Adrenal gland (tissue), 12 donors: ENCODE measurements around the gene ARHGEF25. TPM values are rescaled to one million over a fixed set of nuclear protein-coding genes. Genes with fewer than 3 reads are reported as not detected.
"Not testable (repeated sequence)": the region's sequence is repeated elsewhere in the genome, so short reads cannot be mapped to it uniquely, and the experiment has no call there.

Source experiments
- DNase-seq, 7 donors: peaks; one replicate each; pipeline ENCODE4 v3.0.0-alpha.2; 2019 to 2020
- H3K27ac ChIP-seq, 5 donors: fragments of 200-600 bp; sonication (generic) in 4 of 5; 1 replicate in 3 of 5; 2 replicates in 2 of 5; pipeline versions ENCODE4 v1.5.1 to v1.8.0; 2016 to 2020; ENCODE audit warnings: mild to moderate bottlenecking in 1 of 5
- H3K27me3 ChIP-seq: fragments of 200-600 bp; 2 replicates; pipeline ENCODE4 v1.8.0; 2021
- H3K36me3 ChIP-seq, 2 donors: fragments of 200-600 bp; replicated peaks in 1 of 2; 1 replicate in 1 of 2; 2 replicates in 1 of 2; pipeline versions ENCODE4 v1.5.1 to v1.8.0; 2018 to 2022
- H3K4me1 ChIP-seq, 2 donors: fragments of 200-600 bp; replicated peaks in 1 of 2; 1 replicate in 1 of 2; 2 replicates in 1 of 2; pipeline versions ENCODE4 v1.5.1 to v1.8.0; 2018 to 2021
- H3K4me3 ChIP-seq, 4 donors: fragments of 200-600 bp; sonication (generic) in 3 of 4; one replicate each; pipeline ENCODE4 v1.5.1; 2016 to 2018
- H3K9me3 ChIP-seq, 3 donors: fragments of 200-600 bp; sonication (generic) in 1 of 3; replicated peaks in 1 of 3; 1 replicate in 2 of 3; 2 replicates in 1 of 3; pipeline versions ENCODE4 v1.5.1 to v1.8.0; 2016 to 2021
- CTCF ChIP-seq, 6 experiments: fragments of 450-650 bp in 4 of 6; fragments of 200-600 bp in 2 of 6; sonication (generic) in 1 of 6; IDR thresholded peaks; 1 replicate in 5 of 6; 2 replicates in 1 of 6; pipeline versions ENCODE4 v1.5.1 to v1.8.0; 2016 to 2021; ENCODE audit warnings: antibody characterized with exemption in 6 of 6, mild to moderate bottlenecking in 2 of 6, moderate library complexity in 1 of 6
- POLR2A ChIP-seq, 2 donors: fragments of 450-650 bp; IDR thresholded peaks; one replicate each; pipeline ENCODE4 v1.6.1; 2017; ENCODE audit warnings: antibody characterized with exemption in 2 of 2, mild to moderate bottlenecking in 2 of 2, moderate library complexity in 1 of 2
- WGBS, 4 donors: extraction: QIAGEN DNeasy Blood & Tissue Kit in 2 of 4; methylation state at CpG; one replicate each; pipeline versions ENCODE4 v1.1.5 to v1.1.7; 2013 to 2017; 5-methylcytosine and 5-hydroxymethylcytosine counted together
- intact Hi-C, 2 donors: fragments of 100-400 bp; cut with DNase I; formaldehyde crosslinking; loops; one replicate each; pipeline versions ENCODE4 v1.14.1 to v1.15.0; 2022 to 2023
- polyA plus RNA-seq, 3 donors: library from polyadenylated mRNA; stranded (reverse); fragments of 200-250 nt in 2 of 3; fragments of 350-450 nt in 1 of 3; fragmentation: Illumina TruSeq in 1 of 3; extraction: RNeasy Lipid Tissue Mini Kit (QIAGEN cat#74804) in 1 of 3; gene quantifications; one replicate each; pipeline ENCODE4 v1.2.3, GENCODE V29; 2013 to 2014
- total RNA-seq, 9 donors: library from RNA; depleted of rRNA in 4 of 9; stranded (reverse); fragments of >200 nt in 4 of 9; fragments of 120-200 nt in 1 of 9; fragmentation: NEBNext Ultra II Directional in 1 of 9; extraction: Animal tissue kit (Norgen Biotek cat#: 25700) in 1 of 9; gene quantifications; one replicate each; pipeline versions ENCODE4 v1.1.0 to v1.2.4, GENCODE V29; 2013 to 2023
- donor health status: healthy with polysubstance abuse.
- donor health status: Bipolar disorder and iron deficiency.
- donor health status: DM: yes; HTN: yes; CAD: no.
- donor health status: DM: no; HTN: no; CAD: no.
- donor health status: DM: no; HTN: no; CAD: no.
- donor health status: DM: yes; HTN: yes; CAD: no.

Gene ARHGEF25
- total and polyA plus RNA-seq, 12 donors, result 4.9 to 86.4 (median 9.9) TPM

GRCh38 chr12:57655541-57656240 lies 44.5 kb downstream of the ARHGEF25 start:
- no peaks in the 10 kb centered on the region for H3K4me1 ChIP-seq
- no peaks in the 10 kb centered on the region for H3K27me3 ChIP-seq
- no peak overlapping the region for H3K4me3 ChIP-seq
- DNase-seq, result no peak
- 66 to 82% (median 78%) methylated on average over 3 to 23 of the region's 23 CpGs for WGBS, 4 donors
- H3K36me3 ChIP-seq, result no peaks in the 10 kb centered on the region
- TF ChIP-seq CTCF (IDR thresholded peaks at IDR 0.05) (no peak), POLR2A (IDR thresholded peaks at IDR 0.05) (no peak)
- H3K27ac ChIP-seq, result no peak overlapping the region
- H3K9me3 ChIP-seq, result no peaks in the 10 kb centered on the region
- intact Hi-C loops, result no loop called here

GRCh38 chr12:57656408-57656807 lies 45.2 kb downstream of the ARHGEF25 start:
- H3K36me3 ChIP-seq, DNase-seq, H3K27ac ChIP-seq, H3K9me3 ChIP-seq, intact Hi-C loops, H3K27me3 ChIP-seq, H3K4me3 ChIP-seq, H3K4me1 ChIP-seq: not testable (repeated sequence)
- 66 to 86% (median 70%) methylated on average over 3 to 4 of the region's 4 CpGs for WGBS, 4 donors

- no peaks in the 10 kb centered on the region for H3K36me3 ChIP-seq
- TF ChIP-seq CTCF (IDR thresholded peaks at IDR 0.05) (no peak), POLR2A (IDR thresholded peaks at IDR 0.05) (no peak)
- intact Hi-C loops, result no loop called here
- H3K4me3 ChIP-seq, result no peak overlapping the region
- no peaks in the 10 kb centered on the region for H3K9me3 ChIP-seq
- no peaks in the 10 kb centered on the region for H3K4me1 ChIP-seq
- 39 to 51% (median 42%) methylated on average over 3 of the region's 3 CpGs for WGBS, 4 donors
- DNase-seq, result peak in 6 of 7 donors; percentile 25 to 65 (median 54)
- no peaks in the 10 kb centered on the region for H3K27me3 ChIP-seq
- H3K27ac ChIP-seq, result no peak overlapping the region
Measured at GRCh38 chr12:57657744-57658143, 46.5 kb downstream of the ARHGEF25 start.

- H3K27ac ChIP-seq, result no peak overlapping the region
- no peak overlapping the region for H3K4me3 ChIP-seq
- no peaks in the 10 kb centered on the region for H3K9me3 ChIP-seq
- intact Hi-C loops, result no loop called here
- H3K36me3 ChIP-seq, result no peaks in the 10 kb centered on the region
- no peaks in the 10 kb centered on the region for H3K4me1 ChIP-seq
- WGBS, 4 donors, result 51 to 61% (median 53%) methylated on average over 3 of the region's 3 CpGs
- TF ChIP-seq POLR2A (IDR thresholded peaks at IDR 0.05), result no peak
- no peak for TF ChIP-seq CTCF (IDR thresholded peaks at IDR 0.05)
- H3K27me3 ChIP-seq, result no peaks in the 10 kb centered on the region
- DNase-seq, result no peak
Measured at GRCh38 chr12:57658890-57659289, 47.7 kb downstream of the ARHGEF25 start.

GRCh38 chr12:57661376-57661775 lies 50.1 kb downstream of the ARHGEF25 start:
- intact Hi-C loops, result no loop called here
- no peak overlapping the region for H3K4me3 ChIP-seq
- H3K27me3 ChIP-seq, result no peaks in the 10 kb centered on the region
- no peak for TF ChIP-seq POLR2A (IDR thresholded peaks at IDR 0.05)
- no peak for TF ChIP-seq CTCF (IDR thresholded peaks at IDR 0.05)
- WGBS, 4 donors, result 78 to 84% (median 84%) methylated on average over 4 of the region's 4 CpGs
- H3K9me3 ChIP-seq, result no peaks in the 10 kb centered on the region
- no peaks in the 10 kb centered on the region for H3K4me1 ChIP-seq
- no peak for DNase-seq
- H3K27ac ChIP-seq, result no peak overlapping the region
- no peaks in the 10 kb centered on the region for H3K36me3 ChIP-seq

GRCh38 chr12:57665066-57665820 lies 54.0 kb downstream of the ARHGEF25 start:
- intact Hi-C loops, H3K4me3 ChIP-seq, DNase-seq, H3K27me3 ChIP-seq, H3K4me1 ChIP-seq, H3K27ac ChIP-seq, H3K9me3 ChIP-seq, H3K36me3 ChIP-seq: not testable (repeated sequence)
- 80 to 85% (median 84%) methylated on average over 21 to 34 of the region's 34 CpGs; no CpG with 5 or more reads in 1 of the 4 donors for WGBS, 4 donors
